ENCODE data around the gene ATP13A2. TPM values are rescaled to one million over a fixed set of nuclear protein-coding genes. Genes with fewer than 3 reads are reported as not detected.

The ATP13A2 gene
- total RNA-seq, 1 donor from 2014 or later, result 54.4 TPM

DNA sequence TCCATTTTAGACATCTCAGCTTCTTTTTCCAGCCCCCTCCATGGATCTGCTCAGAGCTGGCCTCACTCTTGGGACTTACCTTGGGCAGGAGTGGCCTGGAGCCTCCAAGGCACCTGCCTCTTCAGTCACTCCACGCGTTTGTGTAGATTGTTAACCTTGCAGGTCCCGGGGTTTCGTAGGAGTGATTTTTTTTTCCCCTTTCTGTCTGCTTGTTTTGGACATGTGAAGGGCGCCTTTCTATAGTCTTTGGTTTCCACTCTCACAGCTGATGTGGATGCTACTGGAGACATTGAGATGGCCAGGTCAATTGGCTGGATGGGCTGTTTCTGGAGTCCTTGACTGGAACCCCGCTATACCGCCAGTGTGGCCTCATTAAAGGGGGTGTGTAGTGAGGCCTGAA lies 44.1 kb upstream of the ATP13A2 start:
- Mint-ChIP-seq H3K36me3 (ENCODE audit: low read depth) (peaks cover 2% of the 10 kb centered on the region), H3K4me3 (ENCODE audit: unreplicated experiment) (no peak overlapping the region), H3K27me3 (ENCODE audit: low read depth) (peaks cover 4% of the 10 kb centered on the region), H3K4me1 (ENCODE audit: low read depth) (peaks cover 24% of the 10 kb centered on the region), H3K27ac (ENCODE audit: unreplicated experiment) (no peak overlapping the region), H3K9me3 (ENCODE audit: low read depth) (no peaks in the 10 kb centered on the region)
- DNase-seq (ENCODE audit: low spot score), result no peak
- no peak for TF ChIP-seq CTCF (IDR thresholded peaks at IDR 0.05)

DNA sequence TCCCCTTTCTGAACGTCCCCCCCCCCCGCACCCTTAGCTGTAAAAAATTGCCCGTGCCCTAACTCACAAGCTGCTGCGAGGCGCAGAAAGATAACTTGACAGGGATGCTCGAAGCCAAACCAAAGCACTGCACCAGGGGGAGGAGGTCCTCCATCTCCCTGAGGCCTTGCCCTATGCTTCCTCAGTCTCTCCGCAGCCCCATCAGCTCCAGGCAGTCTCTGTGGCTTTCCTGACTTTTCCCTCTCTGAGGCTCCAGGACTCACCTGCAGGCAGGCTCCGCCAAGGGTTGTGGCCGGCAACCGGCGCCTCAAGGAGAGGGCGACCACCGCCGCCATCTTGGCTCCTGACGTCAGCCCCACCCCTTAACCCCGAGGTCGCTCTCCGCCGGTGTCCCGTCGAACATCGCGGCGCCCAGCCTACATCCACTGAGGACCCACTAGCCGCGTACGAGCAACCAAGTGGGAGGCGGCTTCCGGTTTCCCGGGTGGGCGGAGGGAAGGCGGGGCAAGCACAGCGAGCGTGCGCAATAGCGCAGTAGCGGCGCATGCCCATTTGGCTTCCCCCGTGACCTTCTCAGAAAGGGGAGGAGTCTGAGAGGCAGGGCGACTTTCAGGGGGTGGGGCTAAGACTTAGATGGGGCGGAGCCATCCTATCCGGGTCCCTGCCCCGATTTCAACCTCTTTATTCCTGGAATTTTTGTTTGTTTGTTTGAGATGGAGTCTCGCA lies 42.1 kb upstream of the ATP13A2 start, which contains the start of gene SDHB:
SDHB (minus strand) TSS at position 348 of the 726 bp plus-strand sequence; CDS start at position 335, 13 bp downstream.
- TF ChIP-seq CTCF (IDR thresholded peaks at IDR 0.05), result no peak
- Mint-ChIP-seq H3K27me3 (ENCODE audit: low read depth) (peaks cover 4% of the 10 kb centered on the region), H3K36me3 (ENCODE audit: low read depth) (peaks cover 2% of the 10 kb centered on the region), H3K9me3 (ENCODE audit: low read depth) (no peaks in the 10 kb centered on the region), H3K4me3 (ENCODE audit: unreplicated experiment) (peak within 1 kb of the TSS; percentile 99), H3K4me1 (ENCODE audit: low read depth) (peaks cover 24% of the 10 kb centered on the region), H3K27ac (ENCODE audit: unreplicated experiment) (peak within 1 kb of the TSS; percentile 98)
- DNase-seq (ENCODE audit: low spot score), result peak; percentile 100

GRCh38 chr1:17053086-17053684 lies 41.5 kb upstream of the ATP13A2 start:
- peaks cover 24% of the 10 kb centered on the region for H3K4me1 Mint-ChIP-seq (ENCODE audit: low read depth)
- peak overlapping the region; percentile 98 for H3K27ac Mint-ChIP-seq (ENCODE audit: unreplicated experiment)
- H3K9me3 Mint-ChIP-seq (ENCODE audit: low read depth), result no peaks in the 10 kb centered on the region
- TF ChIP-seq CTCF (IDR thresholded peaks at IDR 0.05), result no peak
- peak overlapping the region; percentile 99 for H3K4me3 Mint-ChIP-seq (ENCODE audit: unreplicated experiment)
- peaks cover under 1% of the 10 kb centered on the region for H3K27me3 Mint-ChIP-seq (ENCODE audit: low read depth)
- no peak for DNase-seq (ENCODE audit: low spot score)
- peaks cover 2% of the 10 kb centered on the region for H3K36me3 Mint-ChIP-seq (ENCODE audit: low read depth)

DNA sequence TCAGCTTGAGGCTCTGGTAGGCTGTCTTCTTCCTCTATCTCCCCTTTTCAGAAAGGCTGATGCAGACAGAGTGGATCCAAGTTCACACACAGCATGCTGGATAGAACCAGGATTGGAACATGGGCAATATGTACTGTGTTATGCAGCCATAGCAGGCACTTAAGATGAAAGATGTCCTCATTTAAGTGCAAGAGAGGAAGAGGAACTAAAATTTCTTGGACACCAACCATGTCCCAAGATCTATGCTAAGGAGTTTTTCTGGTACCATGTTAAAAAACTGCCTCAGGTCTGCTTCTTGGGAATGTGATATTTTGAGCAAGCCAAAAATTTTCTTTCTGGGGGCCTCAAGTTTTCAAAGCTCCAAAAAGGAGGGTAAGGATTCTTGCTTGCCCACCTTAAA lies 40.9 kb upstream of the ATP13A2 start:
- Mint-ChIP-seq H3K27me3 (ENCODE audit: low read depth) (no peaks in the 10 kb centered on the region), H3K36me3 (ENCODE audit: low read depth) (peaks cover 2% of the 10 kb centered on the region), H3K4me3 (ENCODE audit: unreplicated experiment) (peak overlapping the region; percentile 99), H3K9me3 (ENCODE audit: low read depth) (no peaks in the 10 kb centered on the region), H3K4me1 (ENCODE audit: low read depth) (peaks cover 24% of the 10 kb centered on the region), H3K27ac (ENCODE audit: unreplicated experiment) (peak overlapping the region; percentile 41)
- TF ChIP-seq CTCF (IDR thresholded peaks at IDR 0.05), result no peak
- DNase-seq (ENCODE audit: low spot score), result no peak

DNA sequence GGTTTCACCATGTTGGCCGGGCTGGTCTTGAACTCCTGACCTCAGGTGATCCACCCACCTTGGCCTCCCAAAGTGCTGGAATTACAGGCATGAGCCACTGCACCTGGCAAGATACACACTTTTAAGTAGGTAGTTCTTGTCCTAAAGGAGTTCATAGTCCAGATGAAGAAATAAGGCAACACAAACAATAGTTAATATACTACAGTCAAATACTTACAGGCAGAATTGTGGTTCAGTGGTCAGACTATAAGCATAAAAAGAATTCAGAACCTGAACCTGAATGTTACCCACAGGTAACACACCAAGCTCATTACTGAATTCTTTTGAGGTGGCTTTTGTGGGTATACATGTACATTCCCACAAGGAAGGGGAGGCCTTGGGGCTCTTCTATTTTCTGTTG lies 40.3 kb upstream of the ATP13A2 start:
- no peak for TF ChIP-seq CTCF (IDR thresholded peaks at IDR 0.05)
- H3K27ac Mint-ChIP-seq (ENCODE audit: unreplicated experiment), result no peak overlapping the region
- DNase-seq (ENCODE audit: low spot score), result no peak
- H3K9me3 Mint-ChIP-seq (ENCODE audit: low read depth), result no peaks in the 10 kb centered on the region
- peaks cover 2% of the 10 kb centered on the region for H3K36me3 Mint-ChIP-seq (ENCODE audit: low read depth)
- H3K27me3 Mint-ChIP-seq (ENCODE audit: low read depth), result no peaks in the 10 kb centered on the region
- H3K4me1 Mint-ChIP-seq (ENCODE audit: low read depth), result peaks cover 24% of the 10 kb centered on the region
- no peak overlapping the region for H3K4me3 Mint-ChIP-seq (ENCODE audit: unreplicated experiment)

Data from chondrocyte (in vitro differentiated cells).